H1 (cell line): ENCODE data around the gene RCC2. TPM values are rescaled to one million over a fixed set of nuclear protein-coding genes. Genes with fewer than 3 reads are reported as not detected.

Experiments used
- CHD7 ChIP-seq: fragments of 300-600 bp; sonication (generic); IDR thresholded peaks from 2 replicates; pipeline ENCODE4 v1.7.1; 2012; ENCODE audit warnings: low read length, moderate library complexity, mild to moderate bottlenecking, inconsistent platforms; ENCODE audit not compliant: insufficient replicate concordance
- NRF1 ChIP-seq: IDR thresholded peaks from 2 replicates; pipeline ENCODE4 v1.6.1; 2011; ENCODE audit warnings: mild to moderate bottlenecking, low read depth, low read length, improper control_type of control experiment
- POLR2AphosphoS5 ChIP-seq: IDR thresholded peaks from 2 replicates; pipeline ENCODE4 v1.6.1; 2011; ENCODE audit warnings: low read depth, low read length
- TBP ChIP-seq: IDR thresholded peaks from 2 replicates; pipeline ENCODE4 v1.6.1; 2011; ENCODE audit warnings: low read depth, low read length, improper control_type of control experiment
- polyA plus RNA-seq, 7 experiments: library from polyadenylated mRNA; depleted of rRNA in 3 of 7; stranded (reverse) in 5 of 7; unstranded in 2 of 7; fragments of >200 nt in 5 of 7; fragments of 200-250 nt in 2 of 7; gene quantifications; 1 replicate in 5 of 7; 2 replicates in 1 of 7; 4 replicates in 1 of 7; pipeline versions ENCODE4 v1.2.1 to v1.2.3, GENCODE V29; 2011 to 2013; ENCODE audit warnings: missing spikeins in 2 of 7, mixed read lengths in 2 of 7
- total RNA-seq: library from RNA; stranded (reverse); fragmentation: NEBNext Ultra II Directional; extraction: Animal tissue kit (Norgen Biotek cat#: 25700); gene quantifications from 2 replicates; pipeline ENCODE4 v1.2.1, GENCODE V29; 2021

The RCC2 gene
- total and polyA plus RNA-seq, 2 of the 8 experiments (the other 6 are each of a cell fraction or from before 2014, with no cell fraction given): 229 to 455 TPM

GRCh38 chr1:17465228-17465627 is 25.8 kb upstream of the RCC2 start (continued):
- TF ChIP-seq CHD7 (no peak), TBP (no peak), POLR2AphosphoS5 (no peak), NRF1 (no peak)
- TF ChIP-seq, all 59 proteins: peak for 0
